Inferior parietal cortex (tissue), 1 donor: Measurements from ENCODE around the gene NCK2.
"Not testable (repeated sequence)": the region's sequence is repeated elsewhere in the genome, so short reads cannot be mapped to it uniquely, and the experiment has no call there.

Experiments
- DNase-seq: peaks from one replicate; pipeline ENCODE4 v3.0.0-alpha.2; 2016; ENCODE audit errors: extremely low spot score

Gene NCK2

GRCh38 chr2:105889046-105889445 lies 144.3 kb downstream of the NCK2 start:
- DNase-seq = no peak

DNA sequence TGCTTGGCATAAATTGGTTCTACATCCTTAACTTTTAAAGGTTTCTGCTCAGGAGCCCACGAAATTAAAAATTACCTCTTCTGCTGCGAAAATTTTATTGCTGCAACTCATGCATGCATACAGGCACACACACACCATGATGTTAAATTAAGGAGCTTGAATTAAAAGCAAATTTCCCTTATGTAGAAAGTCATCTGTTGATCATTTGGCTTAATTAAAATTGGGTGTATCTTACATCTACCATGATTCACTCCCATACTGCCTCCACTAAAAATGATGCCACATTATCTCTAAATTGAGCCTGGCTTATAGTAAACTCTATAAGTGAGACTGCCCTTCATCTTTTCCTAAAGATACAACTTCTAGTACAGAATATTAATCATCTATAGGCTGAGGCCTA lies 145.4 kb downstream of the NCK2 start:
- DNase-seq = no peak

GRCh38 chr2:105890856-105891255 lies 146.1 kb downstream of the NCK2 start:
- no peak for DNase-seq

GRCh38 chr2:105893011-105893995 lies 148.6 kb downstream of the NCK2 start:
- no peak for DNase-seq

- no peak for DNase-seq
Measured at GRCh38 chr2:105894327-105894944, 149.7 kb downstream of the NCK2 start.

DNA sequence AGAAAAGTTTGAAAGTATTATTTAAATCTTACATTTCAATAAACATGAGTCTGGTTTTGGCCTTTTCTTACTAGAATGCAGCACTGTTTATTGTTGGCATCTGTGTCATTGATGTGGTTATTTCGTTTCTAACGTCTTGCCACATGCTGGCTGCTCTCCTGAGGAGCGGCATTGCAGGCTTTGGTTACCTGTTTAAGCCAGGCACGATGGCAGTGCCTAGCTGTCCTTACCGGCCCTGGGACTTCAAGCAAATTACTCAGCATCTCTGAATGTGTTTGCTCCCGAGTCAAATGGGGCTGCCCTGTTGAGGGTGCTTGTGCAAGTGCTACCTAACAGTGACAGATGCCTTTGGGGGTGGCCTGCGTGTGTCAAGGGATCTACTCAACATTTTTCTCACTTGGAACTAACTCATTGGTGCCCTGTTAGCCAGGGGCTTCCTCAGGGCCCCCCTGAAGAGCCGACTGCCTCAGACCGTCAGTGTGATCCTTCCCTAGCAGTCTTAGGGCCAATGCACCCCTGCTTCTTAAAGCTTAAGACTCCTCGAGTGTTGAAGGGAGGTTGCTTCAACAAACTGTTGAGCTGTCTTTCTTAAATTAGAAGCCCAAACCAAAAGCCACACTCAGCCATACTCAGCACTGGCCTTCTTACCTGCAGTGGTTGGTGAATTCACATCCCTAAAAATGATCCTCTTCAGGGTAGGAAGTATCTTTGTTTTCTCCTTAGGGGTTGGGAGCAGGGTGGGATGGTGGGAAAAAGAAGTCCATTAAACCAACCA lies 151.5 kb downstream of the NCK2 start:
- no peak for DNase-seq

DNA sequence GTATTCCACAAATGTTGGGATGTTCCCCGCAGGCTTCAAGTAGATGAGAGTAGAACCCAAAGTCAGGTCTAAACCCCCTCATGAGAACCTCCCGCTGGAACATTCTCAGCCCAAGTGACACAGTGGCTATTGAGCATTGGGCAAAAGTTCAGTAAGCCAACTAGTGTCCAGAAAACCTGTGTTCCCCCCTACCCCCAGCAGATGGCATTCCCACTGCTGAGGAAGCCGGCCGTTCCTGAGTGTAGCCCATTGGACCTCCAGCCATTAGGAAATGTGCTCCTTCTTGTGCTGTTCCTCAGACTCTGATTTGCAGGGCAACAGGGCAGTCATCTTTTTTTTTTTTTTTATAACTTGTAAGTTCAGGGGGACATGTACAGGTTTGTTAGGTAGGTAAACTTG lies 152.1 kb downstream of the NCK2 start:
- DNase-seq = no peak

GRCh38 chr2:105897694-105898093 lies 153.0 kb downstream of the NCK2 start:
- not testable (repeated sequence) for DNase-seq

GRCh38 chr2:105903051-105903674 lies 158.5 kb downstream of the NCK2 start:
- no peak for DNase-seq

GRCh38 chr2:105904938-105905337 lies 160.2 kb downstream of the NCK2 start:
- DNase-seq = no peak

DNA sequence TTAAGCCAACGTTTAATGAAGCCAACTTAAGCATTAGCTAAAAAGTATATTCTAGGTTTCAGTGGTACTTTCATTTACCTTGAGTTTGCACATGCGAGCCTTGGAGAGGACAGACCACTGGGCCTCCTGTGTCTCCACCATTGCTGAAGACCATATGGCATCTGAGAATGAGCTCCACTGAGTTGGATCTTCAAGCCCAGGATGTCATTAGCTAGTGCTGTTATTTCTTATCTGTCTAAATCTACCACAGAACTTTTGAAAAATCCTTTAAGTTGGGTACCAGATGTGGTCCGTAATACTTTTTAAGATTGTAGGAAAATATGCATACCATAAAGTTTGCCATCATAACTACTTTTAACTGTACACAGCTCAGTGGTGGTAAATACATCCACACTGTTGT lies 161.8 kb downstream of the NCK2 start:
- no peak for DNase-seq

- DNase-seq = no peak
Measured at GRCh38 chr2:105907184-105907583, 162.5 kb downstream of the NCK2 start.

DNA sequence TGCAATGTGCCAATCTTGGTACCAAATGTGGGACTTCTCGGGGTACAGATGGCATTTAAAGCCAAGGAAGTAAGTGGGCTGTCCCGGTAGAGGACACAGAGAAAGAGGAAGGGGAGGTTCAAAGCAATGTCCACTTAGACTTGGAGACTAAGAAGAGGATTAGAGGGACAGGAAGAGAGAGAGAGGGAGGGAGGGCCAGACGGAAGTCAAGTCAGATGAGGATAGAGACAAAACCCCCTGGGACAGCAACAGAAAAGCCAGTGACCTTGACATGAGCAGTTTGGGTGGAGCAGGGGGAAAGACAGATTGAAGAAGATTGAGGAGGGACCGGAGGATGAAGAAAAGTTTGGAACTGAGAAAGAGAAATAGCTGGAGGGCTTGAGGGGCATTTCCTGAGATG lies 164.5 kb downstream of the NCK2 start:
- no peak for DNase-seq

GRCh38 chr2:105910497-105911238 lies 166.0 kb downstream of the NCK2 start:
- peak; percentile 31 for DNase-seq

- DNase-seq = no peak
Measured at GRCh38 chr2:105911425-105911824, 166.7 kb downstream of the NCK2 start.

DNA sequence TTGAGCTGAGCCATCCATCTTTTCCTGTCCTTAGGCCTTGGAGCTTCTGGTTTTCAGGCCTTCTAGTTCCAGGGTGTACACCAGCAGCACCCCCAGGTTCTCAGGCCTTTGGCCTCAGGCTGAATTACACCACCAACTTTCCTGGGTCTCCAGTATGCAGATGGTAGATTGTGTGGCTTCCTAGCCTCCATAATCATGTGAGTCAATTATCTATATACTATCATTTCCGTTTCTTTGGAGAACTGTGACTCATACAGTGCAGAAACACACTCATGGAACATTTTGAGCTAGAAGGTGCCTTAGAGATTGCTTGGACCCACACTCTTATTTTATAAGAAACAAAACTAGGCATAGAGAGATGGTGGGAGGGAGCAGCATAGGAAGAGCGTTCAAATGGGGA lies 167.4 kb downstream of the NCK2 start:
- no peak for DNase-seq

GRCh38 chr2:105915005-105915558 lies 170.4 kb downstream of the NCK2 start:
- no peak for DNase-seq

DNA sequence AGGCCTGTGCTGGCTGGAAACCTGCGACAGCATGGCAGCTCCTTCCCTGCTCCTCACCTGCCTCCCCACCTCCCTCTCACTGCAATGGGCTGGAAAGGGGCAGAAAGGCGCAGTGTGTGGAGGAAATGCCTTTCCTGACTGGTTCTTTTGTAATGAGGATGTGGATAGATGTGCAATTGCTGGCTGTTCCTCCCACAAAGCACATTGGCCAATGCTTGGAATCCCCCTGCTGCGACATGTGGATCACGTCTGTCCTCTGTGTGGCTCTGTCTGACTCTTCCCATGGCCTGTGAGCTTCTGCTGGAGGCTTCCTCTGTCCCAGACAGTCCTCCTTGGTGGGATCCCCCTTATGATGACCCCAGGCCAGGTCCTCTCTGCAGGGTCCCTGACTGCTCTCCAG lies 172.5 kb downstream of the NCK2 start:
- DNase-seq = no peak

DNA sequence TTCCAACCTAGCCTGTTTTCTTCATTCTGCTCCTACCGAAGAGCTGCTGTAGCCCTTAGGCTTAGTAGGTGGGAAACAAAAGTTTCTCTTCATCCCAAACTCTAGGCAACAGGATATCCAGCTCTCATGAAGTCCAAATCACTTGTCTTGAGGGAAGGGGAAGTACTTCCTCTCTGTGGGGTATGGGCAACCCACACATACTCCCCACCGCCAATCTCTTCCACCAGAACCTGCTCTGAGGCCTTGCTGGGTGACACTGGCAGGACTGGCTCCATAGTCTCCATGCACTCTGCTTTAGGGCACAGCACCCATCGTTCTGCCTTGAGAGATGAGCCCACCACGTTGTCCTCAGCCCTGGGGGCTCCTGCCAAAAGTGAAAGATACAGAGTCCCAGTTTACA lies 173.0 kb downstream of the NCK2 start:
- no peak for DNase-seq

DNA sequence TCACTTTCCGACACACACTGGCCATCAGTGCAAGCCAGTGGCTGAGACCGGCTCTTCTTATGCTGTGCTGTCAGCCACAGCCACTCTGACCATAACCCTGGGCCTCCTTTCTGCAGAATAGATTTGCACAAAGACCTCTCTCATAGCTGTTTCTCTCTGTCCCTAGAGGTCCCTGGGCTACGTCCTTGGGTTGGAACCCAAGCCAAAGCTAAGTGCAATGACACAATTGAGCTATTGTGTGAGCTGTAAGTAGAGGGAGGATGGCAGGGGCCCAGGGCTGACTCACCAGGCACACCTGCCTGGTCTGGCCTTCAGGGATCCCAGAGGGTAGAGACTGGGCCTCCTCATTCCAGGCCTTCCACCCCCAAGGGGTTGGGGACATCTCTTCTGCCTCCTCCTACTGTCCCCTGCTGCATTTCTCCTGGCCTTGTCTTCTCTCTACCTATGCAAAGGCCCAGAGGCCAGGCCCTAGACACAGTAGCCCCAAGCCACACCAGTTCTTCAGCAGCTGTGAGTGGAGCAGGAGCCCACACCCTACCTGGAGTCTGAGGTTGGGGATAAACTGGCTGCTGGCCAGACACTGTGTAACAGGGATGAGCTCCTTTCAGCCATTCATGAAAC lies 174.6 kb downstream of the NCK2 start:
- no peak for DNase-seq
